ENCODE data around the gene LRRTM4. TPM values are rescaled to one million over a fixed set of nuclear protein-coding genes. Genes with fewer than 3 reads are reported as not detected.

LRRTM4 gene
- total RNA-seq, 1 experiment from 2014 or later: 12.0 TPM

DNA sequence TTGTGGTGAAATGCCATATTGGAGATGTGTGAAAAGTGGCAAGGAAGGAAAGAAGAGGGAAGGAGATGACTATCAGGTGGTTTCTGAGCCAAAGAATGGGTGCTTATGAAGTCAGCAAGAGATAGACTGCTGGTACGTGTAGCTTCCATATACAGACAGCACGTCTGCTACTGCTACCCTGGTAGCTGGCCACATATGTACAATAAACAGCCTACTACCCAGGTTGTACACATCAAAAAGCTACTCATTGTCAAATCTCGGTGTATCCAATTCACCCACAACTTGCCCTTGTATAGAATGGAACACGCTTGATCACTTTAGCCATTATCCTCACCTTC is 761.8 kb downstream of the LRRTM4 start:
- no peak overlapping the region for H2BK5ac ChIP-seq (ENCODE audit: insufficient read length, low read length)
- peak overlapping the region in 2 of 3 experiments; percentile 45 to 85; a peak in 3 of 7 replicates for H3K27ac Mint-ChIP-seq

More for the DNA sequence above, 761.8 kb downstream of the LRRTM4 start:
- Histone ChIP-seq H3K18ac (ENCODE audit: insufficient read length, low read depth, low read length) (no peak overlapping the region), H3K79me2 (ENCODE audit: insufficient read depth, low read length) (no peaks in the 10 kb centered on the region), H2AFZ (ENCODE audit: low read length) (no peak overlapping the region), H3K14ac (ENCODE audit: insufficient read depth, low read length) (no peak overlapping the region), H3T11ph (ENCODE audit: low read length) (no peak overlapping the region), H3K23me2 (ENCODE audit: insufficient read length, low read depth, low read length, poor library complexity, severe bottlenecking) (no peaks in the 10 kb centered on the region), H2AK5ac (ENCODE audit: insufficient read length, low read length) (no peak overlapping the region), H4K5ac (ENCODE audit: insufficient read length, low read depth, low read length) (no peak overlapping the region), H3K79me1 (ENCODE audit: insufficient read depth, low read depth, low read length, poor library complexity, severe bottlenecking) (no peaks in the 10 kb centered on the region), H3K27ac (ENCODE audit: insufficient read length, low read depth, low read length) (no peak overlapping the region), H2BK15ac (ENCODE audit: low read depth, low read length) (no peak overlapping the region), H4K20me1 (ENCODE audit: control insufficient read depth, insufficient read depth, insufficient read length) (no peaks in the 10 kb centered on the region), H3K9ac (ENCODE audit: extremely low read depth, insufficient read length, low read length) (no peak overlapping the region), H4K8ac (replicated peaks; ENCODE audit: insufficient read length, low read depth, low read length) (no peak overlapping the region), H3K4ac (ENCODE audit: low read depth, low read length) (no peak overlapping the region), H4K91ac (ENCODE audit: insufficient read length, low read depth, low read length) (no peak overlapping the region), H3K4me1 (ENCODE audit: insufficient read depth, low read length) (peaks cover 2% of the 10 kb centered on the region; the same call in 1 of the 2 replicates), H2BK12ac (ENCODE audit: insufficient read length, low read depth, low read length) (no peak overlapping the region), H2BK20ac (ENCODE audit: low read depth, low read length, poor library complexity, severe bottlenecking) (no peak overlapping the region), H3K23ac (ENCODE audit: insufficient read length, low read depth, low read length) (no peak overlapping the region), H2BK120ac (ENCODE audit: low read depth, low read length, poor library complexity, severe bottlenecking) (no peak overlapping the region), H3K4me2 (ENCODE audit: insufficient read depth, insufficient read length, low read length) (no peak overlapping the region), H3K9me3 (ENCODE audit: control insufficient read depth, low read depth, low read length) (no peaks in the 10 kb centered on the region), H3K27me3 (ENCODE audit: insufficient read depth, low read length) (no peaks in the 10 kb centered on the region), H3K56ac (ENCODE audit: insufficient read length, low read depth, low read length) (no peak overlapping the region)
- Mint-ChIP-seq H3K4me1 (peaks cover 17 to 19% of the 10 kb centered on the region in 2 experiments), H3K4me3 (no peak overlapping the region), H3K9me3 (no peaks in the 10 kb centered on the region), H3K27me3 (ENCODE audit: low read depth) (no peaks in the 10 kb centered on the region; the same call in 1 of the 2 replicates), H3K36me3 (ENCODE audit: insufficient read depth in 1 of 3, low read depth in 3 of 3) (no peaks in the 10 kb centered on the region)
- no peak for DNase-seq
- TF ChIP-seq, protein P1, sequence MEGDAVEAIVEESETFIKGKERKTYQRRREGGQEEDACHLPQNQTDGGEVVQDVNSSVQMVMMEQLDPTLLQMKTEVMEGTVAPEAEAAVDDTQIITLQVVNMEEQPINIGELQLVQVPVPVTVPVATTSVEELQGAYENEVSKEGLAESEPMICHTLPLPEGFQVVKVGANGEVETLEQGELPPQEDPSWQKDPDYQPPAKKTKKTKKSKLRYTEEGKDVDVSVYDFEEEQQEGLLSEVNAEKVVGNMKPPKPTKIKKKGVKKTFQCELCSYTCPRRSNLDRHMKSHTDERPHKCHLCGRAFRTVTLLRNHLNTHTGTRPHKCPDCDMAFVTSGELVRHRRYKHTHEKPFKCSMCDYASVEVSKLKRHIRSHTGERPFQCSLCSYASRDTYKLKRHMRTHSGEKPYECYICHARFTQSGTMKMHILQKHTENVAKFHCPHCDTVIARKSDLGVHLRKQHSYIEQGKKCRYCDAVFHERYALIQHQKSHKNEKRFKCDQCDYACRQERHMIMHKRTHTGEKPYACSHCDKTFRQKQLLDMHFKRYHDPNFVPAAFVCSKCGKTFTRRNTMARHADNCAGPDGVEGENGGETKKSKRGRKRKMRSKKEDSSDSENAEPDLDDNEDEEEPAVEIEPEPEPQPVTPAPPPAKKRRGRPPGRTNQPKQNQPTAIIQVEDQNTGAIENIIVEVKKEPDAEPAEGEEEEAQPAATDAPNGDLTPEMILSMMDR (conservative IDR thresholded peaks at IDR 0.05): no peak
- no CpG with 5 or more reads among the region's 4 CpGs for WGBS (ENCODE audit: extremely low coverage, insufficient read length, low lambda C conversion rate)
